GM12874 (cell line): ENCODE results near the gene CIP2A.

Experiments used
- CTCF ChIP-seq: IDR thresholded peaks from 2 replicates; pipeline ENCODE4 v1.5.1; 2011; ENCODE audit warnings: low read depth, mild to moderate bottlenecking, control low read depth, low read length, moderate library complexity; ENCODE audit not compliant: insufficient read depth

The CIP2A gene

DNA sequence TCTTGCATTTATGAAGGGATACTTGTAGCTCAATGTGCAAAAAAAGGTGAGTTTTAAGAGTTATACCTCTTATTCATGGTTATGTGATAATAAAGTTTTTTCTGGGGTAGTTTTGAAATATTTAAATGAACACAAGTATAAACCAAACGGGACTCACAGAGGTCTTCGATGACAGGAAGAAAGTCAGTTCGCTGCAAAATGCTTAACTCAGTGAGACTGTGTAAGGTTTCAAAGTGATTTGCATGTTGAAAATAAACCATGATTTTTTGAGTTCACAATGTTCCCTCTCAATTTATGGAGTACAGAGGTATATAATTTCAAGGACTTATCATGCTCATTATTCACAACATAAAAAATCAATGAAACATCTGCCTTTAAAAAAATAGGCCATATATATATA lies 42.5 kb downstream of the CIP2A start:
- TF ChIP-seq CTCF, result no peak

DNA sequence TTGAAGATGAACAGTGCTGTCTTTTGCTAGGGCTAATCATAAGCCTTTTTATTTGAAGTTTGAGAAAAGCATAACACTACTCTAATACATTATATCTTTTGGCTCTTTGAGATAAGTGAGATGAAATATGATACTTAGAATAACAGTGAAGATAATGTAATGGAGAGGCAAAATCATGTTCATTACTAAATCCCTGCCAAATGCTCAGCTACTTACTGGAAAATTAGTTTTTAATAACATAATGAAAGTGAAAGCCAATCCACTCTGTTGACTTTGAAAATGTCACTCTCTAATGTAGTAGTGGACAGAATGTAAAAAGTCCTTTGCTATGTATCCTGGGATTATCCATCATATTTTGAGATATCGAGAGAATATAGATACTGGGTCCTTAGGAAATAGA lies 43.0 kb downstream of the CIP2A start:
- TF ChIP-seq CTCF, result no peak

DNA sequence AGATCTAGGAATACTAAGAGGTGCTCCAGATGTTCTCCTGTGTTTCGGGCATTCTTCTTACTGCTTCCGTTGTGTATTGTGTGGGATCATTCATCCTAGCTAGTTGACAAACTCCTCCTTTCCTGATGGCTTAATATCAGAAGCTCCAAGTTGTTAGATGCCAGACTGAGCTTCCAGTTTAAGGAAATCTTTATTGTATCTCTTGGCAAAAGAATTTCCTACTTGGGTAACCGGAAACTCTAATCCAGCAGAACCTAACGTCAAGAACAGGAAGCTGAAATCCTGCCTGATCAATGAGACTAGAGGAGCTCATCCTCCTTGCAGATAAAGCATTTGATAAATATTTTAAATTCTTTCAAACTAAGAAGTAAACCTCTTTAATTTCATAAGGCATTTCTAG lies 51.2 kb downstream of the CIP2A start:
- no peak for TF ChIP-seq CTCF

DNA sequence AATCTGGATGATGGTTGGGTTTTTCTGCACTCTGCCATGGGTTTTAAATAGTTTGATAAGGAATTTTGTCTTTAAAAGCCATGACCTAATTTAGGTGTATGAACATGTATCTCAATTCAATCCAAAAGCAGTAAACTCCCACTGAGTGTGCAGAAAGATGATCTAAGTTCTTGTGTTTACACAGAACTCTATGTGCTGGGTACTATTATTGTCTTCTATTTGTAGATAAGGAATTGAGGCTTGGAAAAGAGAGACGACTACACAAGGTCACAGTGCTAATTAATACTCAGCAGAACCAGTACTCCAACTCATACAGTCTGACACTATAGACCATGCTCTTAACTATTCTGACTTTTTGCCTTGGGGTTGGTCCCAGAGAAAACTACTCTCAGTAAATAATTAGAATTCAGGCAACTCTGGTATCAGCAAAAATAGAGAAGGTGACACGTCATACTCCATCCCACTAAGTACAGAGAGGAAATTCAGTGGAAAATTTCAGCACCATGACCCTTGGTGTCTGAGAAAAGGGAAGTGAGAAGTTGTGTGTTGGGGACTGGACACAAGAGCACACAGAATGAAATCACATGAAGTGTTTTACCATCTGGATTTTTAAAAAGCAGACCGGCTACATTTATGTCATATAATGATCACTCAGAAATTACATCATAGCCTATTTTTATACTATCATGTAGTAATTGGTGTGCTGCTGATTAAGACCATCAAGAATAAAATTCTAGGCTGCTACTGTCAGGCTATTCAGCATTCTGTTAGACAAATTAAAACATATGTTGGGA lies 60.6 kb downstream of the CIP2A start:
- no peak for TF ChIP-seq CTCF

- TF ChIP-seq CTCF, result no peak
These were observed 61.4 kb downstream of the CIP2A start for GRCh38 chr3:108527817-108528216.

GRCh38 chr3:108527109-108527508 lies 62.1 kb downstream of the CIP2A start:
- no peak for TF ChIP-seq CTCF

- TF ChIP-seq CTCF, result no peak
These were observed 63.3 kb downstream of the CIP2A start for GRCh38 chr3:108525971-108526370.

DNA sequence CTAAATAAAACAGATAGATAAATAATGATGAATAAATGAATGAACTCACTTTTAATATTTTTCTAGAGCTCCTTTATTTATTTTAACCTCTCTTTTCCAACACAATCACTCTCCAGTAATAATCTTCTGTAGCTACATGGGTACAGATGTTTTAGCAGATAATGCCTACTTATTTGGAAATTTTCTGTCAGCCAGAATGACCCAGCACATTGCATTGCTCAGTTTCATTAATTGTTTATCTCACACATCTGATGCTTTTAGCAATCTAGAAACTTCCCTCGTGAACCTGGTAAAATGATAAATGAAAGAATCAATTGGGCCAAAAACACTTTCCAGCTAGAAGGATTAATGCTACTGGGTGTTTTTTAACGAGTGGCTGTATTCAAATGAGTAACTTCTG lies 64.0 kb downstream of the CIP2A start:
- TF ChIP-seq CTCF, result no peak
